MG63 (cell line): ENCODE measurements around the gene SLC15A4. TPM values are rescaled to one million over a fixed set of nuclear protein-coding genes. Genes with fewer than 3 reads are reported as not detected.

ENCODE experiments used
- DNase-seq: peaks from one replicate; pipeline ENCODE4 v3.0.0-alpha.2; 2020
- H3K27me3 ChIP-seq: fragments of 250-450 bp; sonication (Bioruptor Pico); 2 replicates; pipeline ENCODE4 v1.5.1; 2020; ENCODE audit warnings: mild to moderate bottlenecking, moderate library complexity
- H3K36me3 ChIP-seq: fragments of 250-450 bp; sonication (Bioruptor Pico); 2 replicates; pipeline ENCODE4 v1.5.1; 2020; ENCODE audit warnings: mild to moderate bottlenecking, moderate library complexity
- H3K4me3 ChIP-seq: fragments of 250-450 bp; sonication (Bioruptor Pico); 2 replicates; pipeline ENCODE4 v1.5.1; 2020; ENCODE audit warnings: mild to moderate bottlenecking, moderate library complexity
- H3K9me3 ChIP-seq: fragments of 250-450 bp; sonication (Bioruptor Pico); 2 replicates; pipeline ENCODE4 v1.5.1; 2020; ENCODE audit warnings: mild to moderate bottlenecking, moderate library complexity
- total RNA-seq: library from RNA; depleted of rRNA; stranded (reverse); fragments of >200 nt; shearing (Covaris generic); gene quantifications from 2 replicates; pipeline ENCODE4 v1.2.3, GENCODE V29; 2014; ENCODE audit warnings: low replicate concordance

Gene SLC15A4
- total RNA-seq, 1 experiment from 2014 or later: 26.9 TPM

GRCh38 chr12:128820253-128820652 lies 3.5 kb downstream of the SLC15A4 start:
- no peaks in the 10 kb centered on the region for H3K9me3 ChIP-seq
- H3K4me3 ChIP-seq: no peak overlapping the region
- peaks cover 23% of the 10 kb centered on the region for H3K36me3 ChIP-seq
- H3K27me3 ChIP-seq: no peaks in the 10 kb centered on the region
- DNase-seq: no peak

- Histone ChIP-seq H3K27me3 (no peaks in the 10 kb centered on the region), H3K4me3 (no peak overlapping the region), H3K36me3 (peaks cover 31% of the 10 kb centered on the region), H3K9me3 (no peaks in the 10 kb centered on the region)
- no peak for DNase-seq
These were observed 4.2 kb downstream of the SLC15A4 start for GRCh38 chr12:128819293-128820144.

GRCh38 chr12:128818065-128819022 lies 5.4 kb downstream of the SLC15A4 start:
- H3K9me3 ChIP-seq: no peaks in the 10 kb centered on the region
- peaks cover 34% of the 10 kb centered on the region for H3K36me3 ChIP-seq
- no peak overlapping the region for H3K4me3 ChIP-seq
- H3K27me3 ChIP-seq: no peaks in the 10 kb centered on the region
- peak; percentile 69 for DNase-seq

GRCh38 chr12:128817111-128818015 lies 6.4 kb downstream of the SLC15A4 start:
- Histone ChIP-seq H3K4me3 (no peak overlapping the region), H3K27me3 (no peaks in the 10 kb centered on the region)
- peak; percentile 86 for DNase-seq

GRCh38 chr12:128816643-128816920 lies 7.2 kb downstream of the SLC15A4 start:
- no peak for DNase-seq
- Histone ChIP-seq H3K36me3 (peaks cover 43% of the 10 kb centered on the region), H3K9me3 (no peaks in the 10 kb centered on the region), H3K4me3 (no peak overlapping the region), H3K27me3 (no peaks in the 10 kb centered on the region)

More at GRCh38 chr12:128817111-128818015, 6.4 kb downstream of the SLC15A4 start:
- H3K9me3 ChIP-seq: no peaks in the 10 kb centered on the region
- peaks cover 38% of the 10 kb centered on the region for H3K36me3 ChIP-seq

GRCh38 chr12:128815779-128816642 lies 7.7 kb downstream of the SLC15A4 start:
- Histone ChIP-seq H3K4me3 (no peak overlapping the region), H3K36me3 (peaks cover 45% of the 10 kb centered on the region), H3K9me3 (no peaks in the 10 kb centered on the region), H3K27me3 (no peaks in the 10 kb centered on the region)
- no peak for DNase-seq

- Histone ChIP-seq H3K4me3 (no peak overlapping the region), H3K9me3 (no peaks in the 10 kb centered on the region), H3K36me3 (peaks cover 39% of the 10 kb centered on the region), H3K27me3 (no peaks in the 10 kb centered on the region)
- DNase-seq: no peak
These were observed 9.1 kb downstream of the SLC15A4 start for GRCh38 chr12:128814411-128815261.

- peak; percentile 45 for DNase-seq
- Histone ChIP-seq H3K27me3 (no peaks in the 10 kb centered on the region), H3K36me3 (peaks cover 45% of the 10 kb centered on the region), H3K9me3 (no peaks in the 10 kb centered on the region), H3K4me3 (no peak overlapping the region)
These were observed 9.9 kb downstream of the SLC15A4 start for GRCh38 chr12:128813883-128814282.

- no peaks in the 10 kb centered on the region for H3K9me3 ChIP-seq
- DNase-seq: peak; percentile 80
- H3K4me3 ChIP-seq: no peak overlapping the region
- peaks cover 50% of the 10 kb centered on the region for H3K36me3 ChIP-seq
- no peaks in the 10 kb centered on the region for H3K27me3 ChIP-seq
These were observed 10.4 kb downstream of the SLC15A4 start for GRCh38 chr12:128813392-128813791.

- Histone ChIP-seq H3K4me3 (no peak overlapping the region), H3K36me3 (peaks cover 60% of the 10 kb centered on the region), H3K27me3 (no peaks in the 10 kb centered on the region), H3K9me3 (no peaks in the 10 kb centered on the region)
- DNase-seq: no peak
These were observed 12.0 kb downstream of the SLC15A4 start for GRCh38 chr12:128811806-128812205.

GRCh38 chr12:128810182-128811127 lies 13.3 kb downstream of the SLC15A4 start:
- Histone ChIP-seq H3K4me3 (peak overlapping the region; percentile 3; the same call in 1 of the 2 replicates), H3K27me3 (no peaks in the 10 kb centered on the region), H3K36me3 (peaks cover 69% of the 10 kb centered on the region), H3K9me3 (no peaks in the 10 kb centered on the region)
- peak; percentile 77 for DNase-seq

- Histone ChIP-seq H3K4me3 (no peak overlapping the region), H3K9me3 (peaks cover 3% of the 10 kb centered on the region), H3K27me3 (no peaks in the 10 kb centered on the region), H3K36me3 (peaks cover 76% of the 10 kb centered on the region)
- no peak for DNase-seq
These were observed 15.1 kb downstream of the SLC15A4 start for GRCh38 chr12:128808651-128809050.

- Histone ChIP-seq H3K36me3 (peaks cover 76% of the 10 kb centered on the region), H3K27me3 (no peaks in the 10 kb centered on the region), H3K4me3 (no peak overlapping the region), H3K9me3 (peaks cover 3% of the 10 kb centered on the region)
- DNase-seq: peak; percentile 77
These were observed 16.5 kb downstream of the SLC15A4 start for GRCh38 chr12:128807161-128807724.

GRCh38 chr12:128806573-128806972 lies 17.2 kb downstream of the SLC15A4 start:
- DNase-seq: no peak
- H3K27me3 ChIP-seq: no peaks in the 10 kb centered on the region
- no peak overlapping the region for H3K4me3 ChIP-seq
- peaks cover 70% of the 10 kb centered on the region for H3K36me3 ChIP-seq
- peaks cover 3% of the 10 kb centered on the region for H3K9me3 ChIP-seq
